GM21528 (cell line): ENCODE data around the gene RAD51D.
A peak's percentile ranks its signal among the peaks of the same experiment; 100 is the strongest.
"Not testable (repeated sequence)": the region's sequence is repeated elsewhere in the genome, so short reads cannot be mapped to it uniquely, and the experiment has no call there.

Experiments used
- ATAC-seq: cut with Tn5 transposase; IDR thresholded peaks from one replicate; pipeline ENCODE4 v1.9.1; 2021; ENCODE audit warnings: mild to moderate bottlenecking, moderate library complexity; ENCODE audit not compliant: unreplicated experiment, low FRiP score

Gene RAD51D

GRCh38 chr17:35073183-35073790 lies 46.4 kb downstream of the RAD51D start:
- ATAC-seq = no peak

DNA sequence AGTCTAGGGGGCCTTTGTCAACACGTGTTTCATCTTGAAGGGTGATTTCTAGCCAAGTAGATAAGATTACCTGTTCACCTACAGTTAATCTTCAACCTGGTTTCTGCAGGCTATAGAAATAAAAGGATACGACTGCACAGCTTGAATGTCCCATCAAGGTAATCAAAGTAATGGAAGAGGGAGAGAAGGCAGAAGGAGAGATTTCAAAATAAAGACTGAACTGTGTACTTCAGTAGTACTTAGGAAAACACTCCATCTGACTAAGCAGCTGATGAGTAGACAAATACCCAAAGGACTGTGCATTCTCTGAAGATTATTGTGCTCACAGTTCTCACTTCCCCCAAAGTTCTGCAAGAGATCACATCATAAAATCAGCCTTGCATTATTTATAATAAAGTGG lies 50.3 kb downstream of the RAD51D start:
- ATAC-seq = no peak

GRCh38 chr17:35068249-35068648 lies 51.4 kb downstream of the RAD51D start:
- ATAC-seq = no peak

DNA sequence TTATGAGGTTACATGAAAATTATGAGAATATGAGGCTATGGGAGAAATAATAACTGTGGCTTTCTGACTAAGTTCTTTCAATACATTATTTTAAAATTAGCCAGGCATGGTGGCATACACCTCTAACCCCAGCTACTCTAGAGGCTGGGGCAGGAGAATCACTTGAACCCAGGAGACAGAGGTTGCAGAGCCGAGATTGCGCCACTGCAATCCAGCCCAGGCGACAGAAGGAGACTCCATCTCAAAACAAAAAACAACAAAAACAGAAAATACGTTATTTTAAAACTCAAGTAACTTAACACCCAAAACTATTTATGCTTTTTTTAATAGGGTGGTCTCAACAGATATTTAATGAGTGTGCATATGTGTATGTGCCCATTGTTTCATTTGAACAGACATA lies 53.8 kb downstream of the RAD51D start:
- ATAC-seq = no peak

- no peak for ATAC-seq
These were observed 55.0 kb downstream of the RAD51D start for GRCh38 chr17:35064516-35065215.

DNA sequence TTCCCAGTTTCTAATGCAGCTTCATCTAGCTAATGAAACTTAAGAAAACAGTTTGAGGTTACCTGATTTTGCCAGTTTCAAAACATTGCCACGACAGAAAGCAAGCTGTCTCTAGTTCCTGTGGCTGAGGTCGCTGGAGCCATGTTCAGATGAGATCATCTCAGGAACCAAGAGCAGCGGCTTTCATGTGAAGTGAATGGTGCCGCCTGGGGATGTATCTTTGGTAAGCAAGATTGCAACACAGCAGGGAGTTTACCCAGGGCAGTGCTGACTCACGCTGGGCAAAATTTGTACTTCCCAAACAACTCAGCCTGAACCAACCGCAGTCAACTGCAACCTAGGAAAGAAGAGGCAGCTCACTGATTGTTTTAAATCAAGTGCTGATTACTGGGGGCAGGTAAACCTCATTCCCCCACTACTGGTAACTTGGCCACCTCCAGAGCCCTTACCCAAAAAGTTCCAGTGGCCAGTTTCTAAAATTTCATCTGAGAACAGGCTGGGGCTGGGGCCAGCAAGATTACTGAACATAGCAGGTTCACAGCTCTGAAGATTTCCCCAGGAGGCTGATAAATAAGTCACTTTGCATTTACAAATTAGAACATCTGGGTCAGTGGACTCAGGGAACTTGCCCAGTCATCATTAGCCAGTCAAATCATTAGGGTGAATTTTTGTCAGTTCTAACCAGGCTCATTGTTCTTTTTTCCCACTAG lies 56.0 kb downstream of the RAD51D start, which contains the start of gene RFFL:
TSS of gene RFFL (minus strand) at position 194 of the 710 bp plus-strand sequence. CDS start 37,154 bp downstream, outside the sequence.
- ATAC-seq = peak; percentile 91

DNA sequence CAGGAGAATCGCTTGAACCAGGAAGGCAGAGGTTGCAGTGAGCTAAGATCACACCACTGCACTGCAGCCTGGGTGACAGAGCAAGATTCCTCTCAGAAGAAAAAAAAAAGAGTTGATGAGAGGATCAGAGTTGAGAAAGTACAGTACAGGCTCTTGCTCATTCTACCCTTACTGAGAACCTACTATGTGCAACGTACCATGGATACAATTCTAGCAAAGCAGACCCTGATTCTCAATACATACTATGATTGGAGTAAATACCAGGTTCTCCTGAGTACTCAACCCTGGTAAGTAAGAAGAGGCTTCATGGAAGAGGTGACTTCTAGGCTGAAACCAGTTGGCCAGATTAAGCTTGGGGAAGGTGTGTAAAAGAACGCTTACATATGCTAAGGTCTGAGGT lies 57.4 kb downstream of the RAD51D start:
- no peak for ATAC-seq

GRCh38 chr17:35057332-35057915 lies 62.2 kb downstream of the RAD51D start:
- ATAC-seq = no peak

GRCh38 chr17:35056013-35056412 lies 63.6 kb downstream of the RAD51D start:
- ATAC-seq = no peak

GRCh38 chr17:35053204-35053603 lies 66.5 kb downstream of the RAD51D start:
- no peak for ATAC-seq

- no peak for ATAC-seq
These were observed 66.9 kb downstream of the RAD51D start for GRCh38 chr17:35052780-35053179.

GRCh38 chr17:35052241-35052610 lies 67.4 kb downstream of the RAD51D start:
- no peak for ATAC-seq

DNA sequence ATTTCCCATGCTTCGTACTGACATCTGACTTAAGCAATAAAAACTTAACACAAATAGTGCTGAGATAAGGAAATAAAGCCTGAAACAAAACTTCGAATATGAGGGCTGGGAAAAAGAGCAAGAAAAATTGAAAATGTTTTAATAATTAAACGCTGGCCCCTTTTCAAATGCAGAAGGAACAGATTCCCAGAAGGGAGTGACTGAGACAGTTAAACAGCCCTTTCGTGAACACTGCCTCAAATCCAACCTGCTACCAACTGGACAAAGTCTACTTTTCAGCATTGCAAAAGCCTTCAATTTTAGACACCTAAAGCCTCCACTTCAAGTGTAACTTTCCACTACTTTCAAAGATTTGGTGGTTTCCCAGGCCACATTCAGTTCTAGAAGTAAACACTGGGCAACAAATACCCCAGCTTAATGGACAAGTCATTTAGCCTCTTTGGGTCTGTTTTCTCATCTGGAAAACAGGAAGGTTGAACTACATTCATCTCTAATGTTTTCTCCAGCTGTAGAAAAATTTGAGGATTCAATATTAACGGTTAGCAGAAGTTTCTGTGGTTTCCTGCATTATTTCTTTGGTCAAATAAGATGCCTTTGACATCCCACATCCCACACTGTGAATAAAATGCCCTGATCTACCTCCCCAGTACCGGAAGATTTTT lies 68.0 kb downstream of the RAD51D start:
- no peak for ATAC-seq

DNA sequence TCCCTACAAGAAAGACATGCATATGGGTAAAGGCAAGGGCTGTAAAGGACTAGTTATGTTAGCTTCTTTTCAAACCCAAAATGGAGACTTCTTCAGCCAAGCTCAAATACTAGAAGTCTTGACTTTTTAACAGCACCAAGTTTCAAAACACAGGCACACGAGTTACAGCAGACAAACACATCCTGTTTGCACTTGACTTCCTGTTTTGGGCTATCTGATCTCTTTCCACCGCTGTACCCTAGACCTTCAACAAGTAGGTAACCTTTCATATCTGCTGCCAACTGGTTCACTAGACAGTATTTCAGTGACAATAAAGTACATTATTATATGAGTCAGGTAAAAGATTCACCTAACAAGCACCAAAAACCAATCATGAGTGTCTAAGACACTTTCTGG lies 68.5 kb downstream of the RAD51D start:
- ATAC-seq = peak; percentile 62

DNA sequence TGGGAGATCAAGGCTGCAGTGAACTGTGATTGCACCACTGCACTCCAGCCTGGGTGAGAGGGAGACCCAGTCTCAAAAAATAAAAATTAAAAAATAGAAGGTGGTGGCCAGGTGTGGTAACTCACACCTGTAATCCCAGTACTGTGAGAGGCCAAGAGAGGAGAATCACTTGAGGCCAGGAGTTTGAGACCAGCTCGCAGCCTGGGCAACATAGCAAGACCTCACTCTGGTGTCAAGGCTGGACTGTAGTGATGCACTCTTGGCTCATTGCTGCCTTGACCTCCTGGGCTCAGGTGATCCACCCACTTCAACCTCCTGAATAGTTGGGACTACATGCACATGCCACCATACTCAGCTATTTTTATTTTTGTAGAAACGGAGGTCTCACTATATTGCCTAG lies 69.5 kb downstream of the RAD51D start:
- ATAC-seq = no peak

DNA sequence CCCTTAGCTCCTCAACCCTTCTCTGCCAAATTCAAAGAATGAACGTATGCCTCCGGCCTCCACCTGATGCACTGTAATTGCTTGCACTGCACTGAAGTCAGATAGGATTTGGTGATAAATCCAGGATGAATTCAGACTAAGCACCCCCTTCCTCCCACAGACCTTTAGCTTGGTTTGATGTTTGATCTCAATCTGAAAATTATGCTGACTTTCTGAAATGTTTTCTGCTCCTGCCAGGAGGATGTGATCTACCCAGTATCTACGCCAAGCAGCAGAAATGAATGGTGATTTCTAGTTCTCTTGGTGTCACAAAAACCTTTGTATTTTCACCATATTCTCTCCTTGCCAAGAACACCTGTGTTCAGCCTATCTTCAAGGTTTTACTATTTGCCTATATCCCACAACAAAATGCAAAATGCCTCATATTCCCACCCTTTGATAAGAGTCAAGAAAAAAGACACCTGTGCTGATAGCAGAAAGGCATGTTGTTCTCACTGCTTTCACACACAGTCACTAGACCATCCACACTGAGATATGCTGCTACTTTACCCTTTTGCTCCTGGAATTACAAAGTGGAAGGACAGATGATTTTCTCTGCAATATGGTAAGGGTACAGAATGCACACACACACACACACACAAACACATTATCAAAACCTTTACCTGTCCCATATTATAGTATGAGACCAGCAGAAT lies 70.8 kb downstream of the RAD51D start:
- ATAC-seq = no peak

GRCh38 chr17:35046740-35047283 lies 72.8 kb downstream of the RAD51D start:
- ATAC-seq = peak; percentile 57

- peak; percentile 8 for ATAC-seq
These were observed 73.4 kb downstream of the RAD51D start for GRCh38 chr17:35046245-35046644.

- not testable (repeated sequence) for ATAC-seq
These were observed 74.1 kb downstream of the RAD51D start for GRCh38 chr17:35045458-35045979.

DNA sequence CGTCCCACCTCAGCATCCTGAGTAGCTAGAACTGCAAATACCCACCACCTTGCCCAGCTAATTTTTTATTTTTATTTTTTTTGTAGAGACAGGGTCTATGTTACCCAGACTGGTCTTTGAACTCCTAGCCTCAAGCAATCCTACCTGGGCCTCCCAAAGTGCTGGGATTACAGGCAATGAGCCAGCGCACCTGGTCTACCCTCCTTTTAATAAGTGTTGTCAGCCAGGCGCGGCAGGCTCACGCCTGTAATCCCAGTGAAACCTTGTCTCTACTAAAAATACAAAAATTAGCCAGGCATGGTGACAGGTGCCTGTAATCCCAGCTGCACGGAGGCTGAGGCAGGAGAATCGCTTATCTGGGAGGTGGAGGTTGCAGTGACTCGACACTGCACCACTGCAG lies 75.5 kb downstream of the RAD51D start:
- no peak for ATAC-seq
